Measurements from ENCODE around the gene SEMA3E.

The SEMA3E gene

GRCh38 chr7:83684928-83685327, 36.0 kb upstream of the SEMA3E start (continued):
- TF ChIP-seq, protein P1, sequence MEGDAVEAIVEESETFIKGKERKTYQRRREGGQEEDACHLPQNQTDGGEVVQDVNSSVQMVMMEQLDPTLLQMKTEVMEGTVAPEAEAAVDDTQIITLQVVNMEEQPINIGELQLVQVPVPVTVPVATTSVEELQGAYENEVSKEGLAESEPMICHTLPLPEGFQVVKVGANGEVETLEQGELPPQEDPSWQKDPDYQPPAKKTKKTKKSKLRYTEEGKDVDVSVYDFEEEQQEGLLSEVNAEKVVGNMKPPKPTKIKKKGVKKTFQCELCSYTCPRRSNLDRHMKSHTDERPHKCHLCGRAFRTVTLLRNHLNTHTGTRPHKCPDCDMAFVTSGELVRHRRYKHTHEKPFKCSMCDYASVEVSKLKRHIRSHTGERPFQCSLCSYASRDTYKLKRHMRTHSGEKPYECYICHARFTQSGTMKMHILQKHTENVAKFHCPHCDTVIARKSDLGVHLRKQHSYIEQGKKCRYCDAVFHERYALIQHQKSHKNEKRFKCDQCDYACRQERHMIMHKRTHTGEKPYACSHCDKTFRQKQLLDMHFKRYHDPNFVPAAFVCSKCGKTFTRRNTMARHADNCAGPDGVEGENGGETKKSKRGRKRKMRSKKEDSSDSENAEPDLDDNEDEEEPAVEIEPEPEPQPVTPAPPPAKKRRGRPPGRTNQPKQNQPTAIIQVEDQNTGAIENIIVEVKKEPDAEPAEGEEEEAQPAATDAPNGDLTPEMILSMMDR (tag by site-specific recombination; IDR thresholded peaks at IDR 0.05), result no peak
- TF ChIP-seq REPIN1 (tag by site-specific recombination; IDR thresholded peaks at IDR 0.05; ENCODE audit: low read depth) (no peak), ZNF223 (tag by site-specific recombination; IDR thresholded peaks at IDR 0.05) (no peak), ZBTB7A (tag by site-specific recombination; IDR thresholded peaks at IDR 0.05; ENCODE audit: low read depth) (no peak)

DNA sequence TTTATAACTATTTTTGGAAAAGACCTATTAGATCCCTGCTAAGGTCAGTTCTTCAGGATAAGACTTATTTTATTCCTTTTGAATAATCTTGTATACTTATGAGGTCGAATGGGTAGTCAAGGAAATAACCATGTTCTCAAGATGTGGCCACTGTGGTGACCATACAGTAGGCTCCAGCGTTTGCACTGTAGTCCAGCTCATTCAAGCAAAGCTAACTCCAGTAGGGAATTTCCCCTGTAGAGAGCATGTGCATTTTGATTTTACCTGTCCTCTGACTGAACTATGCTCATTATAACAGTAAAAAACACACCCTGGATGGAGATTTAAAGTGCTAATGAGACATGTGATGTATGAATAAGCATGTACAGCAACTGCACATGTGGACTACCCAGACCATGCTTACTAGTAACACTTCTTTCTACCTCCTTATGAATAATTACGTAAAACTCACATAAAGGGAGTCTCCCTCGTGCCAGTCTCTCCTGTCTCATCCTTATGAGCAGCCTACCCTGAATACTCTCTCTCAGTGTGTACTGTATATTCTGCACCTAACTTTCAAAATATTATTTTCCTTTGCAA, 32.4 kb upstream of the SEMA3E start:
- TF ChIP-seq PRDM1 (tag by site-specific recombination; IDR thresholded peaks at IDR 0.05) (no peak), ZNF707 (tag by site-specific recombination; IDR thresholded peaks at IDR 0.05) (no peak), ZSCAN5A (tag by site-specific recombination; IDR thresholded peaks at IDR 0.05) (no peak), ZNF76 (tag by site-specific recombination; IDR thresholded peaks at IDR 0.05; ENCODE audit: borderline replicate concordance, low read depth) (no peak), ZNF19 (tag by site-specific recombination; IDR thresholded peaks at IDR 0.05; ENCODE audit: low read depth) (no peak), AEBP2 (tag by site-specific recombination; IDR thresholded peaks at IDR 0.05; ENCODE audit: borderline replicate concordance) (no peak), HOXD13 (CRISPR knock-in tag; IDR thresholded peaks at IDR 0.05; ENCODE audit: borderline replicate concordance) (no peak), ZNF624 (tag by site-specific recombination; IDR thresholded peaks at IDR 0.05) (no peak), ZNF843 (tag by site-specific recombination; IDR thresholded peaks at IDR 0.05) (no peak), EGR2 (tag by site-specific recombination; IDR thresholded peaks at IDR 0.05; ENCODE audit: low read depth) (no peak), ZNF548 (tag by site-specific recombination; IDR thresholded peaks at IDR 0.05) (no peak), ZNF138 (tag by site-specific recombination; IDR thresholded peaks at IDR 0.05; ENCODE audit: borderline replicate concordance) (no peak), ZEB2 (tag by site-specific recombination; IDR thresholded peaks at IDR 0.05) (no peak), SP2 (tag by site-specific recombination; IDR thresholded peaks at IDR 0.05) (no peak), ZXDB (tag by site-specific recombination; IDR thresholded peaks at IDR 0.05) (no peak), ZNF677 (tag by site-specific recombination; IDR thresholded peaks at IDR 0.05) (no peak)
- TF ChIP-seq, protein P2, sequence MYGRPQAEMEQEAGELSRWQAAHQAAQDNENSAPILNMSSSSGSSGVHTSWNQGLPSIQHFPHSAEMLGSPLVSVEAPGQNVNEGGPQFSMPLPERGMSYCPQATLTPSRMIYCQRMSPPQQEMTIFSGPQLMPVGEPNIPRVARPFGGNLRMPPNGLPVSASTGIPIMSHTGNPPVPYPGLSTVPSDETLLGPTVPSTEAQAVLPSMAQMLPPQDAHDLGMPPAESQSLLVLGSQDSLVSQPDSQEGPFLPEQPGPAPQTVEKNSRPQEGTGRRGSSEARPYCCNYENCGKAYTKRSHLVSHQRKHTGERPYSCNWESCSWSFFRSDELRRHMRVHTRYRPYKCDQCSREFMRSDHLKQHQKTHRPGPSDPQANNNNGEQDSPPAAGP (tag by site-specific recombination; IDR thresholded peaks at IDR 0.05), result no peak
- TF ChIP-seq, protein P3, sequence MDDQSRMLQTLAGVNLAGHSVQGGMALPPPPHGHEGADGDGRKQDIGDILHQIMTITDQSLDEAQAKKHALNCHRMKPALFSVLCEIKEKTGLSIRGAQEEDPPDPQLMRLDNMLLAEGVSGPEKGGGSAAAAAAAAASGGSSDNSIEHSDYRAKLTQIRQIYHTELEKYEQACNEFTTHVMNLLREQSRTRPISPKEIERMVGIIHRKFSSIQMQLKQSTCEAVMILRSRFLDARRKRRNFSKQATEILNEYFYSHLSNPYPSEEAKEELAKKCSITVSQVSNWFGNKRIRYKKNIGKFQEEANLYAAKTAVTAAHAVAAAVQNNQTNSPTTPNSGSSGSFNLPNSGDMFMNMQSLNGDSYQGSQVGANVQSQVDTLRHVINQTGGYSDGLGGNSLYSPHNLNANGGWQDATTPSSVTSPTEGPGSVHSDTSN (CRISPR knock-in tag; IDR thresholded peaks at IDR 0.05), result no peak
- TF ChIP-seq, protein P4, sequence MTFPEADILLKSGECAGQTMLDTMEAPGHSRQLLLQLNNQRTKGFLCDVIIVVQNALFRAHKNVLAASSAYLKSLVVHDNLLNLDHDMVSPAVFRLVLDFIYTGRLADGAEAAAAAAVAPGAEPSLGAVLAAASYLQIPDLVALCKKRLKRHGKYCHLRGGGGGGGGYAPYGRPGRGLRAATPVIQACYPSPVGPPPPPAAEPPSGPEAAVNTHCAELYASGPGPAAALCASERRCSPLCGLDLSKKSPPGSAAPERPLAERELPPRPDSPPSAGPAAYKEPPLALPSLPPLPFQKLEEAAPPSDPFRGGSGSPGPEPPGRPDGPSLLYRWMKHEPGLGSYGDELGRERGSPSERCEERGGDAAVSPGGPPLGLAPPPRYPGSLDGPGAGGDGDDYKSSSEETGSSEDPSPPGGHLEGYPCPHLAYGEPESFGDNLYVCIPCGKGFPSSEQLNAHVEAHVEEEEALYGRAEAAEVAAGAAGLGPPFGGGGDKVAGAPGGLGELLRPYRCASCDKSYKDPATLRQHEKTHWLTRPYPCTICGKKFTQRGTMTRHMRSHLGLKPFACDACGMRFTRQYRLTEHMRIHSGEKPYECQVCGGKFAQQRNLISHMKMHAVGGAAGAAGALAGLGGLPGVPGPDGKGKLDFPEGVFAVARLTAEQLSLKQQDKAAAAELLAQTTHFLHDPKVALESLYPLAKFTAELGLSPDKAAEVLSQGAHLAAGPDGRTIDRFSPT (tag by site-specific recombination; IDR thresholded peaks at IDR 0.05), result no peak
- Histone ChIP-seq H3K4me1 (ENCODE audit: control insufficient read depth, insufficient read depth, low read length) (peaks cover 12% of the 10 kb centered on the region), H3K27ac (ENCODE audit: extremely low read depth, low read depth, low read length) (no peak overlapping the region), H3K9me3 (ENCODE audit: control insufficient read depth, insufficient read depth, low read depth, low read length) (no peaks in the 10 kb centered on the region), H3K4me3 (ENCODE audit: low read depth, low read length) (no peak overlapping the region), H3K36me3 (ENCODE audit: control insufficient read depth in 2 of 2, insufficient read depth in 1 of 2, low read length in 2 of 2) (no peaks in the 10 kb centered on the region)
- POLR2A ChIA-PET, result no interaction called here
- CTCF ChIA-PET, result no interaction called here
